Hepatocyte (in vitro differentiated cells): ENCODE results near the gene MCHR1. TPM values are rescaled to one million over a fixed set of nuclear protein-coding genes. Genes with fewer than 3 reads are reported as not detected.

ENCODE experiments used
- DNase-seq: peaks from one replicate; pipeline ENCODE4 v3.0.0-alpha.2; 2016; ENCODE audit warnings: low spot score
- H2AFZ ChIP-seq: fragments of 200-600 bp; sonication (generic); 2 replicates; pipeline ENCODE4 v1.6.0; 2016; ENCODE audit warnings: antibody characterized with exemption, mild to moderate bottlenecking
- H3K27ac ChIP-seq: fragments of 200-600 bp; sonication (generic); 2 replicates; pipeline ENCODE4 v1.5.1; 2016; ENCODE audit warnings: mild to moderate bottlenecking
- H3K27me3 ChIP-seq: fragments of 200-600 bp; sonication (generic); 2 replicates; pipeline ENCODE4 v1.6.1; 2016
- H3K36me3 ChIP-seq: fragments of 200-600 bp; sonication (generic); replicated peaks from 2 replicates; pipeline ENCODE4 v1.5.1; 2016; ENCODE audit warnings: low read depth; ENCODE audit not compliant: insufficient read depth
- H3K4me1 ChIP-seq: fragments of 200-600 bp; sonication (generic); 2 replicates; pipeline ENCODE4 v1.5.1; 2016; ENCODE audit warnings: mild to moderate bottlenecking, moderate library complexity; ENCODE audit not compliant: insufficient read depth
- H3K4me2 ChIP-seq: fragments of 200-600 bp; sonication (generic); 2 replicates; pipeline ENCODE4 v1.6.0; 2016
- H3K4me3 ChIP-seq: fragments of 200-600 bp; sonication (generic); 2 replicates; pipeline ENCODE4 v1.5.1; 2016; ENCODE audit warnings: mild to moderate bottlenecking
- H3K79me2 ChIP-seq: fragments of 200-600 bp; sonication (generic); 2 replicates; pipeline ENCODE4 v1.6.0; 2017; ENCODE audit warnings: mild to moderate bottlenecking
- H3K9me2 ChIP-seq: fragments of 200-600 bp; sonication (generic); replicated peaks from 2 replicates; pipeline ENCODE4 v1.6.0; 2017; ENCODE audit warnings: mild to moderate bottlenecking; ENCODE audit not compliant: insufficient read depth
- H3K9me3 ChIP-seq: fragments of 200-600 bp; sonication (generic); 2 replicates; pipeline ENCODE4 v1.5.1; 2016; ENCODE audit warnings: low read depth, mild to moderate bottlenecking
- H4K20me1 ChIP-seq: fragments of 200-600 bp; sonication (generic); 2 replicates; pipeline ENCODE4 v1.6.0; 2016; ENCODE audit warnings: mild to moderate bottlenecking; ENCODE audit not compliant: insufficient read depth, poor library complexity, severe bottlenecking
- CTCF ChIP-seq: fragments of 200-600 bp; sonication (generic); IDR thresholded peaks from 2 replicates; pipeline ENCODE4 v1.5.1; 2016; ENCODE audit warnings: antibody characterized with exemption, mild to moderate bottlenecking; ENCODE audit not compliant: poor library complexity
- EZH2 ChIP-seq: fragments of 200-600 bp; sonication (generic); IDR thresholded peaks from 2 replicates; pipeline ENCODE4 v1.6.1; 2016; ENCODE audit warnings: antibody characterized with exemption, mild to moderate bottlenecking, borderline replicate concordance
- EZH2phosphoT487 ChIP-seq: fragments of 200-600 bp; sonication (generic); IDR thresholded peaks from one replicate; pipeline ENCODE4 v1.6.1; 2018; ENCODE audit warnings: antibody characterized with exemption, mild to moderate bottlenecking, low read depth, moderate library complexity; ENCODE audit not compliant: unreplicated experiment, severe bottlenecking
- WGBS: methylation state at CpG from one replicate; pipeline ENCODE4 v1.1.6; 2016; ENCODE audit warnings: low lambda C conversion rate; ENCODE audit errors: missing lambda C conversion rate; 5-methylcytosine and 5-hydroxymethylcytosine counted together
- polyA plus RNA-seq: library from polyadenylated mRNA; unstranded; fragments of >200 nt; fragmentation: Nextera tagmentation; extraction: Ambion mirVana; gene quantifications from 2 replicates; pipeline ENCODE4 v1.2.1, GENCODE V29; 2016
- total RNA-seq: library from RNA; depleted of rRNA; stranded (reverse); fragments of >200 nt; gene quantifications from 2 replicates; pipeline ENCODE4 v1.2.3, GENCODE V29; 2014

Gene MCHR1
- total and polyA plus RNA-seq, 2 experiments from 2014 or later = 0.50 to 1.1 TPM

GRCh38 chr22:40728731-40729189 is 49.5 kb downstream of the MCHR1 start:
- TF ChIP-seq CTCF (no peak), EZH2phosphoT487 (no peak), EZH2 (no peak)
- Histone ChIP-seq H3K9me2 (no peaks in the 10 kb centered on the region), H3K4me1 (peaks cover 10% of the 10 kb centered on the region), H3K27me3 (no peaks in the 10 kb centered on the region), H3K9me3 (no peaks in the 10 kb centered on the region), H3K79me2 (no peaks in the 10 kb centered on the region), H2AFZ (no peak overlapping the region), H3K4me3 (no peak overlapping the region), H3K36me3 (no peaks in the 10 kb centered on the region), H3K27ac (peak overlapping the region; percentile 86), H4K20me1 (no peaks in the 10 kb centered on the region), H3K4me2 (peak overlapping the region; percentile 34)
- 31% methylated on average over 13 of the region's 13 CpGs for WGBS
- DNase-seq = peak; percentile 68

- no peaks in the 10 kb centered on the region for H4K20me1 ChIP-seq
- no peaks in the 10 kb centered on the region for H3K36me3 ChIP-seq
- H3K79me2 ChIP-seq = no peaks in the 10 kb centered on the region
- H3K4me2 ChIP-seq = no peak overlapping the region
- TF ChIP-seq CTCF = no peak
- no peak for TF ChIP-seq EZH2phosphoT487
- TF ChIP-seq EZH2 = no peak
- H3K27ac ChIP-seq = peak overlapping the region; percentile 77
- no peaks in the 10 kb centered on the region for H3K9me2 ChIP-seq
- DNase-seq = no peak
- 71% methylated on average over 6 of the region's 6 CpGs for WGBS
- no peaks in the 10 kb centered on the region for H3K27me3 ChIP-seq
- peaks cover 10% of the 10 kb centered on the region for H3K4me1 ChIP-seq
- no peak overlapping the region for H3K4me3 ChIP-seq
- no peaks in the 10 kb centered on the region for H3K9me3 ChIP-seq
- H2AFZ ChIP-seq = no peak overlapping the region
Measured at GRCh38 chr22:40729284-40729683, 50.0 kb downstream of the MCHR1 start.

Other genes with a start within 250 kb of the MCHR1 start
- 16.7 and 29.7 TPM in 2 replicates for gene MRTFA, start 42.8 kb upstream of the MCHR1 start, total RNA-seq
- 19.0 and 20.9 TPM in 2 replicates for gene MRTFA, start 42.8 kb upstream of the MCHR1 start, polyA plus RNA-seq
- 15.6 and 20.5 TPM in 2 replicates for gene SLC25A17, start 139.9 kb downstream of the MCHR1 start, total RNA-seq
- gene SLC25A17, start 139.9 kb downstream of the MCHR1 start, polyA plus RNA-seq = 21.4 and 24.8 TPM in 2 replicates
- 216 and 283 TPM in 2 replicates for gene ST13, start 177.2 kb downstream of the MCHR1 start, total RNA-seq
- gene ST13, start 177.2 kb downstream of the MCHR1 start, polyA plus RNA-seq = 206 TPM in 2 replicates
- 14.6 and 19.1 TPM in 2 replicates for gene XPNPEP3, start 177.7 kb downstream of the MCHR1 start, total RNA-seq
- 9.4 and 12.3 TPM in 2 replicates for gene XPNPEP3, start 177.7 kb downstream of the MCHR1 start, polyA plus RNA-seq
- not detected in 2 replicates for gene DNAJB7, start 182.6 kb downstream of the MCHR1 start, total RNA-seq
- 0.06 and 0.66 TPM in 2 replicates for gene DNAJB7, start 182.6 kb downstream of the MCHR1 start, polyA plus RNA-seq